Breast epithelium (tissue), 3 donors: Measurements from ENCODE around the gene RPAP2.

Source experiments
- POLR2A ChIP-seq: fragments of 450-650 bp; IDR thresholded peaks from one replicate; pipeline ENCODE4 v1.6.1; 2016; ENCODE audit warnings: antibody characterized with exemption, mild to moderate bottlenecking, moderate library complexity
- POLR2AphosphoS5 ChIP-seq, 3 donors: sonication (generic); formaldehyde crosslinking; IDR thresholded peaks; one replicate each; pipeline ENCODE4 v1.6.1; 2017; ENCODE audit warnings: antibody characterized with exemption in 3 of 3
- TF ChIP-seq, protein P1 (sequence below), 3 donors: fragments of 450-650 bp; IDR thresholded peaks; one replicate each; pipeline ENCODE4 v1.5.1; 2016 to 2017; ENCODE audit warnings: antibody characterized with exemption in 3 of 3, mild to moderate bottlenecking in 3 of 3, moderate library complexity in 3 of 3

DNA sequence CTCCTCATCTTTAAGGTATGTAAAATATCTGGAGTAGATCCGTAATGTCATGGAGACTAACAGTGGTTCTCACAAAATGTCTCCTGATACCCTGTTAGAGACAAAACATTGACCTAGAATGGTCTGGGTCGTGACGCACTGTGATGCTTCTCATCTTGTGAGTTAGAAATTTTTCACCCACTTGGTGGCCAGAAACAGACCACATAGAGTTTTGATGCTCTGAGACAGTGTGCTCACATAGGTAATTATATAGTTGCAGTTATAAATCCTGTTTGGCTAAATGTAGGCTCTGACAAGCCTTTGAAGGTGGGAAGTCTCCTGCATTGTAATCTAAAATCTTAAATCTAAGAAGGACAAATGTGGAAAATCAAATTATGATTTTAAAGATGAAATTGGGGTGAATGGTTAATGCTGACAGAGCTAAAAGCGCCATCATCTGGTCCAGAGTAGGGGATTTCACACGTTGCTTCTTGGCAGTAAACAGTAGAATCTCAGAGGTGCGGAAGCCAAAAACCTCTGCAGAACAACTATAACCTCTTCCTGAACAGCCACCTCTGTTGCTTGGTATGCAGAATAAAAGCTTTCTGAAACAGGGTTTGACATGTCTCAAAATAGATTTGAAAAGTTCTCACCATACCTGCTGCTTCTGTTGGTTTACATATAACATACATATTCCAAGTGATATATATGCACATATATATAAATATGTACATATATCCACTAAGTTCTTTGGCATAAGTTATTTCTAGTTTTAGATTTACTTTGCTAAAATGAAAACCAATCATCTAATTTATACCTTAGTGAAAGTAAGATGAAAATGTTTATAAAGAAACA is 17.1 kb downstream of the RPAP2 start:
- TF ChIP-seq, protein P1, sequence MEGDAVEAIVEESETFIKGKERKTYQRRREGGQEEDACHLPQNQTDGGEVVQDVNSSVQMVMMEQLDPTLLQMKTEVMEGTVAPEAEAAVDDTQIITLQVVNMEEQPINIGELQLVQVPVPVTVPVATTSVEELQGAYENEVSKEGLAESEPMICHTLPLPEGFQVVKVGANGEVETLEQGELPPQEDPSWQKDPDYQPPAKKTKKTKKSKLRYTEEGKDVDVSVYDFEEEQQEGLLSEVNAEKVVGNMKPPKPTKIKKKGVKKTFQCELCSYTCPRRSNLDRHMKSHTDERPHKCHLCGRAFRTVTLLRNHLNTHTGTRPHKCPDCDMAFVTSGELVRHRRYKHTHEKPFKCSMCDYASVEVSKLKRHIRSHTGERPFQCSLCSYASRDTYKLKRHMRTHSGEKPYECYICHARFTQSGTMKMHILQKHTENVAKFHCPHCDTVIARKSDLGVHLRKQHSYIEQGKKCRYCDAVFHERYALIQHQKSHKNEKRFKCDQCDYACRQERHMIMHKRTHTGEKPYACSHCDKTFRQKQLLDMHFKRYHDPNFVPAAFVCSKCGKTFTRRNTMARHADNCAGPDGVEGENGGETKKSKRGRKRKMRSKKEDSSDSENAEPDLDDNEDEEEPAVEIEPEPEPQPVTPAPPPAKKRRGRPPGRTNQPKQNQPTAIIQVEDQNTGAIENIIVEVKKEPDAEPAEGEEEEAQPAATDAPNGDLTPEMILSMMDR (IDR thresholded peaks at IDR 0.05), result no peak
- no peak for TF ChIP-seq POLR2A
- no peak for TF ChIP-seq POLR2AphosphoS5 (IDR thresholded peaks at IDR 0.05)
